SKM-1 treated with dmso at 0.1 percent for 144 hours (cell line): ENCODE results near the gene POLR1G.

Experiments used
- DNase-seq: peaks from one replicate; lab custom pipeline; 2025; ENCODE audit not compliant: unreplicated experiment; lab: John Stamatoyannopoulos, UW

The POLR1G gene, protein sequence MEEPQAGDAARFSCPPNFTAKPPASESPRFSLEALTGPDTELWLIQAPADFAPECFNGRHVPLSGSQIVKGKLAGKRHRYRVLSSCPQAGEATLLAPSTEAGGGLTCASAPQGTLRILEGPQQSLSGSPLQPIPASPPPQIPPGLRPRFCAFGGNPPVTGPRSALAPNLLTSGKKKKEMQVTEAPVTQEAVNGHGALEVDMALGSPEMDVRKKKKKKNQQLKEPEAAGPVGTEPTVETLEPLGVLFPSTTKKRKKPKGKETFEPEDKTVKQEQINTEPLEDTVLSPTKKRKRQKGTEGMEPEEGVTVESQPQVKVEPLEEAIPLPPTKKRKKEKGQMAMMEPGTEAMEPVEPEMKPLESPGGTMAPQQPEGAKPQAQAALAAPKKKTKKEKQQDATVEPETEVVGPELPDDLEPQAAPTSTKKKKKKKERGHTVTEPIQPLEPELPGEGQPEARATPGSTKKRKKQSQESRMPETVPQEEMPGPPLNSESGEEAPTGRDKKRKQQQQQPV

DNA sequence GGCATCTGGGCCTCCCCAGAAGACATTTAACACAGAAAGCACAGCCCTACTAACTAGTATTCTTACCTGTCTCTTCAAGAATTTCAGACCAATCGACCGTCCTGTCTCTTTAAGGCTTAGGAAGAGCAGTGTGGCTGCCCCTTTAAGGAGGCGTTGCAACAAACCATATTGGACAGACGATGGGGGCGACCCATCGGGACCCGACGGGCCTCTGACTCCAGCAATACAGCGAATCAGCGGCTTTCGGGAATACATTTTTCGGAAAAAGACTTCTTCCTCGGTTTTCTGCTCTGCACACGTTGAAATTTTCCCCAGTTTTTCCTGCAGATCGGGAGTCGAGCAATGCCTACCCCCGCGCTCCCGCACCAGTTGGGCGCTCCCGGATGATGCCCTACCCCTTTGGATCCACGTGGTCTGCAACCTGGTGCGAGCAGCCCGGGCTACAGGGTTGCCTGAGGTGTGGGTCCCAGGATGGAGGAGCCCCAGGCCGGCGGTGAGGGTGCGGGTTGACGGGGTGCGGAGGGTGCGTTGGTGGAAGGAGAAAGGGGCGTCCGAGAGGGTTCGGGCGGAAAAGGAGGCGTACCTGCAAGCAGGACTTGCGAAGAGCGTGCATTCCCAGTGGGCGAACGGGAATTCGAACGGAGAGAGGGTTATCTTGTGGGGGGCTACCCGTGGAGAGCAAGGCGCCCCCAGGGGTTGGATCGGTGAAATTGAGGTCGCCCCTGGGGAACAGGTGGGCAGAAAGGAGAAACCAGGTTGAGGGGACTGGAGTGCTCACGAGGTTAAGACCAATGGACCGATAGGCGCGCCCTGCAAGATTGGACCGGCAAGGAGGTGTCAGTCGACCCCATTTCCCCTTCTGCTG is at the start of gene POLR1G:
TSS of gene POLR1G (plus strand) at position 419 of the 865 bp plus-strand sequence. CDS start at position 472, 53 bp downstream.
- peak; percentile 68 for DNase-seq

DNA sequence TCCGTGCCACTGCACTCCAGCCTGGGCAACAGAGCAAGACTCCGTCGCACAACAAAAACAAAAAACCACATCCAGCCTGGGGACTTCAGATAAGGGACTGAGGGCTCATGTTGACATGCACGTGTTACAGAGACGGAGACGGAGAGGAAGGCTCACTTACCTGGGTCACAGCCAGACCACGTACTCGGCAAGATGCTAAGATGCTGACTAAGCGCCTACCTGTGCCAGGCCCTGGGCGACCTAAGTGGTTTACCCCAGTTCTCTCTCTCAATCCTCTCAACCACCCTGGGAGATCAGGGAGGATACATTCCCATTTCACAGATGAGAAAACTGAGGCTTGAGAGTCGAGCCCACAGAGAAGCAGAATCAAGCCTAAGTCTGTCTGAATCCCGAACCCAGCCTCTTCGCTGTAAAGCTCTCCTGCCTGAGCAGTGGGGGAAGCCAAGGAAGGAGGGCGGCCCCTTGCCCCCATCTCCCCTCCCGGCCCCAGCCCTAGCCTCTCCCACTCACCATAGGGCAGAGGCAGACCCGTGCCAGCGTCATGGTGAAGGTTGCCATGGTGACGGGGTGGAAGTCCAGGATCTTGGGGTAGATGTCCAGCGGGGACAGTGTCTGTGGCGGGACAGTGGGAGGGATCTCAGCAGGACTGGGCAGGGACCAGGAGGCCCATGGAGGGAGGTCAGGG is 49.5 kb upstream of the POLR1G start:
- no peak for DNase-seq

DNA sequence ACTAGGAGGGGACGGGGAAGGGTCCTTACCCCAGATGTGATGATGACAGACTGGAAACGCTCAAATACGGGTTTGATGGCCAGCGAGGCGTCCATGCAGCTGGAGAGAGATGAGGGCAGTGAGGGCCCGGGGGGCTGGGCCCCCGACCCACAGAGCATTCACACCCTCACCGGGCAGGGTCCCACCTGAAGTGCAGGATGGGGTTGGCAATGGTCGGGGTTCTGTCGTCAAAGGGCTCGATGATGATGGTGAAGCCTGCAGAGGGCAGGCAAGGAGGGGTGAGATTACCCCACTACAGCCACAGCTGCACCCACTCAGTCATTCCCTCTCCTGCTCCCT is 49.0 kb upstream of the POLR1G start:
- no peak for DNase-seq

DNA sequence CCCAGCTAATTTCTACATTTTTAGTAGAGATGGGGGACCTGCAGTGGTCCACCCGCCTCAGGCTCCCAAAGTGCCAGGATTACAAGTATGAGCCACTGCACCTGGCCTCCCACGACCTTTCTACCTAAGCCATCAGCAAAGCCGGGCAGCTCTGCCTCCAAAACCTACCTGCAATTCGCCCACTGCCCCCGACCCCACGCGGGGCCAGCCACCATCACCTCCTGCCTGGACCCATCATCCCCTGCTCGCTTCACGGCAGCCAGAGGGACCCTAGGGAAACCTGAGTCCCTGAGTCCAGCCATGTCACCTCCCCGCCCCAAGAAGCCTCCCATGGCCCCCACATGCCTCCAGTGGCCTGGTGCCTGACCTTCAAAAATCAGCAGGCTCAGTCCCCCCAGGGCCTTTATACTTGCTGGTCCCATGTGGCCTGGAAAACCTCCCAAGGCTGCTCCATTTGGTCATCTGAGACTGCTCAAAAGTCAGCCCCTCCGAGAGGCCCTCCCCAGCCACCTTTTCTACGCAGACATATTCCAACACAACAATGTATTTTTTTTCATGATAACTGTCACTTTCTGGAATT is 48.1 kb upstream of the POLR1G start:
- no peak for DNase-seq

DNA sequence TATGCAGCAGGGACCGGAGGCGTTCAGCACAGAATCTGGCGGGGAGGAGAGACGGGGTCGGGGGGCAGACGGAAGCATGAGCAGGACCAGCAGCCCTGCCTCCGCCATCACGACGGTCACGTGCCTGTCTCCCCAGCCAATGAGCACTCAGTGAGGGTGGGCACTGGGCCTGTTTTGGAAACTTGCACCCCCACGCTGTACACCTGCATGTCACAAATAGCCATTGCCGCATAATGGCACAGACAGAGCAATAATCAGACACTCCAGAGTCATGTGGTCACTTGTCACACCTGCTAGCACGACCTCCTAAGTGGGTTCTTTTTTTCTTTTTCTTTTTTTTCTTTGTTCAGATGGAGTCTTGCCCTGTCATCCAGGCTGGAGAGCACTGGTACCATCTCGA is 44.8 kb upstream of the POLR1G start:
- no peak for DNase-seq

DNA sequence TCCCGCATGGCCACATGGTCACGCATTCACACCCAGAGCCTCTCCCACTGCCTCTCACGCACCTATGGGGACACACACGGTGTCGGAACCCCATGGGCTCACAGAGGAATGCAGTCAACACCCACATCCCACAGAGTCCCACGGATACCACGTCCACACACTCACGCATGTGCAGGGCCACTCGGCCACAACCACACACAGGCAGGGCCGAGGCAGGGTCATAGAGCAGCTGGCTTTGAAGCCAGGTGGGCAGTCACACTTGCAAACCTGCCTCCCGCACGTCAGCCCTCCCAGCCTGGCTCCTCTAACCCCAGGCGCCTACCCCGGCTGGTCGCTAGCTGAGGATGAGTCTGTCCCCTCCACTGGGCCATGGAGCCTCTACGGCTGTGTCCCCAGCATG is 44.2 kb upstream of the POLR1G start:
- DNase-seq, result no peak

DNA sequence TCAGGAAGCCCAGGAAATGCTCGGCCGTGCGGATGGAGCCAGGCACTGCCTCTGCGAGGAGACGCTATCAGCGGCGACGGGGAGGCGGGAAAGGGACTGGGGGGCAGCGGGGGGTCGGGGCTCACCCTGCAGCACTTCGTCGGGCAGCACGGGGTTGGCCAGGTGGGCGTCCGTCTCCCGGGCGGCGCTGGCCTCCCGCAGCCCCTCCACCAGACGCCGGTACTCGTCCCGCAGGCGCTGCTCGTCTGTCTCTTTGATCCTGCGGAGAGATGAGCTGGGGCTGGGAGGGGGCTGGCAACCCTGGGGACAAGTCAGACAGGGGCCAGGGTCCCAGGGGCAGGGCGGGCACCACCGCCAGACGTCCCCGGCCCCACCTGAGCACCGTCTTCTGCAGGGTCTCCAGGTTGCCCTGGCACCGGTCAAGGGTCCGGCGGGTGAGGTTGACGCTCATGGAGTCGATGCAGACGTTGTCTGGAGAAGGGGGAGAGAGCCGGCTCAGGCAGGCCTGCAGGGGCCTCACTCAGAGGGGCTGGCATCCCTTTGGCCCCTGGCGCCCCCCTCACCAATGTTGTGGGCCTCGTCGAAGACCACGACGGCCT is 42.5 kb upstream of the POLR1G start:
- DNase-seq, result no peak

DNA sequence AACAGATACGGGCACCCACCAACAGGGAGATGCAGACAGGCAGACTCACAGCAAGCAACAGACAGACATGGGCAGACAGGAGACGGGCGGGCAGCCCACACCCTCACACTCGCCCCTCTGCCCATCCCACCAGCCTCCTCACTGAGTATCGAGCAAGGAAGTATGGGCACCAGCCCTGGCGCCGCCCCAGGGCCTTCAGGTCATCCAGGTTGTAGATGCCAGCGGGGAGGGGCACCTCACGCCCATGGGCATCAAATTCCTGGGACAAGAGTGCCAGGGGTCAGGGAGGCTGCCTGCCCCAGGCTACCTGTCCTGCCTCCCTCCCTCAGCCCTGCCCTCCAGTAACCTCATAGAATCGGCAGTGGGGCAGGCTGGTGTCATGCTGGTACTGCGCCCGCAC is 41.7 kb upstream of the POLR1G start:
- DNase-seq, result no peak

DNA sequence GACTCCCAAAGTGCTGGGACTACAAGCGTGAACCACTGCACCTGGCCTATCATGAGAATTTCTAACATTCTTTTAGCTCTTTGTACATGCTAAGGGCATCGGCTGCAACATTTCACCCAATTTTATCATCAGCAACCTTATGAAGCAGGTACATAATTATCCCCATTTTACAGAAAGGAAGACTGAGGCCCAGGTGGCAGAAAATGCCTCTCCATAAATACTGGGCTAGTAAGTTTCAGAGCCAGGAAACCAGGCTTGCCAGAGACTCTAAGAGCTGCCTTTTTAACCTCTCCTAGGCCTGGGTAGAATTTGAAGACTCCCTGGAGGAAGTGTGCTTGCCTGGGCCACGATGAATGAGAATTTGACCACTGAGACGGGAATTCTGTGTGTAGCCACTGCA is 38.3 kb upstream of the POLR1G start:
- DNase-seq, result no peak

DNA sequence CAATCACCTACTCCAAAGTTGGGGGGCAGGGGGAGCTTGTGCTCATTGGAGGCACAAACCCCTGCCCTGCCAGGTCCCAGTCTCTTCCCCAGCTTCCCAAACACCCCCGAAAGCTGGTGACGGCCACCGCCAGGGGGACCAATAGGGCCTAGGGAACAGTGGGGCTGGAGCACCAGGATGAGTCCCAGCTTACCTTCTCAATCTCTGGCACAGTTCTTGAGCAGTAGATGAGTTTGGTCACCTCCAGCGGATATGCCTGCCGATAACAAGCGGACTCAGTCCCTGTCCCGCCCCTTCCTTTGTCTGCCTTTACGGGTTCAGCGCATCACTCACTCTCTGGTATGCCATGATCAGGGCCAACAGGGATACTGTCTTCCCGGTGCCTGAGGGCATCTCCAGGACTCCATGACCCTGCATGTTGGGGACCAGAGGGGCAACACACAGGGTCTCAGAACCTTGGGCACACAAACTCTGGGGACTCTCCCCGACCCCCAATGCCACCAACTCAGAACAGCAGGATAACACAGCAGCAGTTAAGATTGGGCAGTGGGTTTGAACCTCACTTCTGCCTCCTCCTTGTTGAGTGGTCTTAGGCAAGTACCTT is 37.6 kb upstream of the POLR1G start:
- DNase-seq, result no peak

DNA sequence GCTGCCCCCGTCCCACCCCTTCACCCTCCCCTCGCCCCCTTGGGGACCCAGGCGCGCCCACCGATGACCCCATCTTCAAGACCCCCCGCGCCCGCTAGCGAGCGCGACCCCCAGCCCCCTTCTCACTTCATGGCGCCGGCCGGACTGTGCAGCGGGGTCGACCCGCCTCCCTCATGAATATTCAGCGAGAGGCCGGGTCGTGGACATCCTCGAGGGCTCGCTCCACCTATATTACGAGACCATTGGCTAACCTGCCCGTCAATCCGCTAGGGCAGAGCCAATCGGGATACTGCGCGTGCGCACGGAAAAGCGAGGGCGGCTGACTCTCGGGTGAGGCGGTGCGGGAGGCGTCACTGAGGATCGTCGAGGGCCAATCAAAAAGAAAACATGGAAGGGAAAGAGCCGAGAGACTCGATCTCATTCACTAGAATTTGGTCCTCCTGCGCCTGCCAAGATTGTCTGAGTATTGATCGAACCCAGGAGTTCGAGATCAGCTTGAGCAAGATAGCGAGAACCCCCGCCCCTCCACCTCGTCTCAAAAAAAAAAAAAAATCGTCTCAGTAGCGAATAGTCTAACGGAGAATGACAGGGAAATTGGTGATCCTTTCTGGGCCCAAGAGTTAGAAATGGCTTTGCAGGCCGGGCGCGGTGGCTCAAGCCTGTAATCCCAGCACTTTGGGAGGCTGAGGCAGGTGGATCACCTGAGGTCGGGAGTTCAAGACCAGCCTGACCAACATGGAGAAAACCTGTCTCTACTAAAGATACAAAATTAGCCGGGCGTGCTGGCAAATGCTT is 35.8 kb upstream of the POLR1G start, which contains the start of gene ERCC2:
TSS of gene ERCC2 (minus strand) at position 164 of the 795 bp plus-strand sequence. CDS start at position 131, 33 bp downstream.
- peak; percentile 78 for DNase-seq

DNA sequence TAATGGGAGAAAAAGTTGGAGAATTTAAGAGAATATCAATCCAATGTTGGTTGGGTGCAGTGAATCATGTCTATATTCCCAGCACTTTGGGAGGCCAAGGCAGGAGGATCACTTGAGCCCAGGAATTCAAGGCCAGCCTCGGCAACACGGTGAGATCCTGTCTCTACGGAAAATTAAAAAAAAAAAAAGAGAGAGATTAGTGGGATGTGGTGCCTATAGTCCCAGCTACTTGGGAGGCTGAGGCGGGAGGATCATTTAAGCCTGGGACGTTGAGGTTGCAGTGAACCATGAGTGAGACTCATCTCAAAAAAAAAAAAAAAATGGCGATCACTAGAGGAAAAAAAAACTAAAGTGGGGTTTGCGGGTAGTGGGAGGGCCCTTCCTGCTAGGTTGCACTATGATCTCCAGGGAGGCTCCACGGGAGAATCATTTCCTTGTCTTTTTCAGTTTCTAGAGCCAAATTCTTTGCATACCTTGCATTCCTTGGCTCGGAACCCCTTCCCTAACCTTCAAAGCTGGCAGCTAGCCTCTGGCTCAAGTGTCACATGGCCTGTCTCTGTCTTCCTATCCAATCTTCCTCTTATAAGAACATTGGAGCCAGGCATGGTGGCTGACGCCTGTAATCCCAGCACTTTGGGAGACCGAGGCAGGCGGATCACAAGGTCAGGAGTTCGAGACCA is 30.3 kb upstream of the POLR1G start:
- no peak for DNase-seq

DNA sequence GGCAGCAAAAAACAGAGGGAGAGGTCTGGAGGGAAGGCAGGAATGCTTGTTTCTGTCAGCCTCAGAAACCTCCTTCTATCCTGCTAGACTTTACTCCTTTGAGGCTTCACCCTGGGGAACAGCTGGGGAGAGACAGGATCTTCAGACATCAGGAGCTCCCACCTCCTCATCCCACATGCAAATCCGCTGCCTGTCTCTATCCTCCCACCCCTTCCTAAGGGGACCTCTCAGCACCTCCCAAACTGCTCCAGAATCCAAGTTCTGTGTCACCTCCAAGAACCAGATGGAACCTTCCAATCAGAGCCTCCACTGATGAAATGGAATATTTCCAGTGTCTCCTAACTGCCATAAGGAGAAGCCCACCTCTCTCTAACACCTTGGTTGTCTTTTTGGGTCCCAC is 26.3 kb upstream of the POLR1G start:
- DNase-seq, result no peak

DNA sequence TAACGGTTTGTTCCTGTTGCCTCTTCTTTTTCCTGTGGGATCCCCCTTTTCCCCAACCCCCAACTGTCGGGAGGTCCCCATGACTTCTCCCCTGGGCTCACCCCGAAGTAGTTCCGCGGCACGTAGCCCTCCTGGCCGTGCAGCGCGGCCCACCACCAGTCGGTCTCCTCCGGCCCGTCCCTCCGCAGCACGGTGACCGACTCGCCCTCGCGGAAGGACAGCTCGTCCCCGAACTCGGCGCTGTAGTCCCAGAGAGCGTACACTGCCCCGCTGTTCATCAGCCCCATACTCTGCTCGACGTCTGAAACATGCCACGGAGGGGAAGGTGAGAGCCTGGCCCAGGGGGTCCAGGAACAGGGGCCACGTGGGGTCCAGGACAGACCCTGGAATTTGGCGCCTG is 24.0 kb upstream of the POLR1G start:
- no peak for DNase-seq

DNA sequence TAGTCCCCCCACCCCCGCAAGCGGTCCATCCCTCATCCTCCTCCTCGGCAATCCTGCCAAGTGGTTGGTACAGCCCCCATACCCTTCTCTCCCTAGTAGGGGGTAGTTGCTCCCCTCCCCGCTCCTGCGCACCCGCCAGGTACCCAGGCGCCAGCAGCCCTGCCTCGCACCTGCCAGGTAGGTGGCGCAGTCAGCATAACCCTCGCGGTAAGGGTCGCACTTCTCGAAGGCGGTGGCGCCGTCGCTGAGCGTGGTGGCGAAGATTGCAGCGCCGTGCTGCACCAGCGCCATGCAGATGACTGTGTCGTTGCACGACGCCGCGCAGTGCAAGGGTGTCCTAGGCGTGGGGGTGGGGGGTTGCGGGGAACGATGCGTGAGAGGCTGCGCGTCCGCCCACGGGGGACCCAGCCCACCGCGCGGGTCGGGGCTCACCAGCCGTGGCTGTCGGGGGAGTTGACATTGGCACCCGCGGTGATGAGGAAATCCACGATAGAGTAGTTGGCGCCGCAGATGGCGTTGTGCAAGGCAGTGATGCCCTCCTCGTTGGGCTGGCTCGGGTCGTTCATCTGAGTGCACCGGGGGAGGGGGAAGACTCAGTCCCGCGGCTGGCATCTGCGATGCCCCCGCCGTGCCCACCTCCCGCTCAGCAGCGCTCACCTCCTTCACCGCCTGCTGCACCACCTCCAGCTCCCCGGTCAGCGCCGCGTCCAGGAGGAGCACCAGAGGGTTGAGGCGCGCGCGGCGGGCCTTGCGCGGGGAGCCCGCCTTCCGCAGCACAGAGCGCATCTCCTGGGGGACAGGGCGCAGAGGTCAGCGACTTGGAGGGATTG is 20.8 kb upstream of the POLR1G start:
- DNase-seq, result no peak

DNA sequence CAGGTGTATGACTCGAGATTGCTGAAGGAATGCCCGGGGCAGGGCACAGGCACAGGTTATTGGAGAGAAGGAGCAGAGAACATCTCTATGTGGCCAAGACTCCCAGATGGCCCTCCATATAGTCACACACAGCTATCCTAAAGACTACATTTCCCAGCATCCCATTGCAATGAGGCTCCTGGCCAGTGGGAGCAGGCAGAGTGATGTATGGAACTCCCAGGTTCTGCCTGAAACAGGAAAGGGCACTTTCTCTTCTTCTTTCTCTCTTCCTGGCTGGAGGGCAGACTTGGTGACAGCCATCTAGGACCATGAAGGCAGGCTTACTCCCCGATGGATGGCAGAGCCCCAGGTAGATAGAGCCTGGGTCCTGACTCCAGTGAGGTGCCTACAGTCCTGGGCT is 15.1 kb upstream of the POLR1G start:
- DNase-seq, result no peak

DNA sequence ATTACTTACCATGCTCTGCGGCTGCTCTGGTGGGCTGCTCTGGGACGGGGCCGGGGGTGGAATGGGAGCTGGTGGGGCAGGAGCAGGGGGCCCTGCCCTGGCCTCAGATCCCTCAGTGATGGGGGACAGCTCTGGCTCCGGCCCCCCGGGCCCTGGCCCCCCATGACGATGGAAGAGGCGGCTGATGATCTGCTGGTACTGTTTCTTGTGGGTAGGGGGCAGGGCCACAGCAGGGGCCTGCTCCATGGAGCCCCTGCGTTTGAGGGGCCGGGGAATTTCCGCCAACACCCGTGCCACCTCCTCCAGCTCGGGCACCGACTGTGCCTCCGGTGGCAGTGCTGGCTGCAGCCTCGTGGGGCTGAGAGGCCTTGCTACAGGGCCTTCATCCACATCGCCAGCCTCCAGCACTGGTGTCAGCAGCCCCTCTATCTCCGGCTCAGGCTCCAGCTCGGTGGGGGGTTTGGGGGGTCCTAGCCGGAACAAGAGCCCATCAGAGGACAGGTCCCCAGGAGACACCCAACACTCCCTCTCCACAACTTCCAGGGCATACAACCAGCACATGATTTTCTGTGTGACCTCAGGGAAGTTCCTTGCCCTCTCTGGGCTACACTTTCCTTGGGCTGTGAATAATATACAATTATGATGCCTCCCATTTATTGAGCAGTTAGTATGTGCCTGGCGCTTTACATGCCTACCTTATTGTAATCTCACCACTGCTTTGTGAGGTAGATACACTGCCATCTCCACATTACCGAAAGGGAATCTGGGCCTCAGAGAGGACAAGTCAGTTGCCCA is 14.4 kb upstream of the POLR1G start:
- DNase-seq, result no peak
